ENCODE measurements around the gene ACBD5. TPM values are rescaled to one million over a fixed set of nuclear protein-coding genes. Genes with fewer than 3 reads are reported as not detected.

Gene ACBD5
- total RNA-seq, 1 experiment from 2014 or later = 16.8 TPM

GRCh38 chr10:27230022-27230421 lies 10.6 kb downstream of the ACBD5 start:
- POLR2A ChIA-PET (ENCODE audit: low non-redundant PET) = no interaction called here
- BruUV-seq (replicated peaks) = no TSS peak

GRCh38 chr10:27225642-27226257 lies 14.8 kb downstream of the ACBD5 start:
- no TSS peak for BruUV-seq (replicated peaks)
- ChIA-PET CTCF (interaction anchor here (0.6 kb wide), 1 partner anchor 177 kb away, joined by 6 read pairs; no protein-coding TSS in a partner anchor), POLR2A (ENCODE audit: low non-redundant PET) (no interaction called here)
- no peaks in the 10 kb centered on the region for H3K4me1 ChIP-seq (ENCODE audit: insufficient read depth, low read length, poor library complexity, severe bottlenecking)
- H3K4me3 ChIP-seq (ENCODE audit: low read depth, low read length, poor library complexity, severe bottlenecking) = no peak overlapping the region
- peaks cover 13% of the 10 kb centered on the region for H3K36me3 ChIP-seq (ENCODE audit: insufficient read depth, low read length, poor library complexity, severe bottlenecking)
- intact Hi-C loops (cut with micrococcal nuclease; ENCODE audit: unreplicated experiment) = no loop called here
- TF ChIP-seq EZH2 (IDR thresholded peaks at IDR 0.05; ENCODE audit: borderline replicate concordance, low read depth, low read length, poor library complexity, severe bottlenecking) = no peak
- TF ChIP-seq CTCF (conservative IDR thresholded peaks at IDR 0.05; ENCODE audit: low read depth, low read length) = no peak
- no peaks in the 10 kb centered on the region for H3K27me3 ChIP-seq (replicated peaks; ENCODE audit: insufficient read depth, low read depth, low read length, poor library complexity)
- H3K27ac ChIP-seq (ENCODE audit: low read depth, low read length, poor library complexity, severe bottlenecking) = no peak overlapping the region
- no peak for DNase-seq (ENCODE audit: low spot score)
- no peaks in the 10 kb centered on the region for H3K9me3 ChIP-seq (ENCODE audit: low read depth, low read length, poor library complexity, severe bottlenecking)

More at GRCh38 chr10:27230022-27230421, 10.6 kb downstream of the ACBD5 start:
- H3K4me3 ChIP-seq (ENCODE audit: low read depth, low read length, poor library complexity, severe bottlenecking) = no peak overlapping the region
- H3K36me3 ChIP-seq (ENCODE audit: insufficient read depth, low read length, poor library complexity, severe bottlenecking) = no peaks in the 10 kb centered on the region
- TF ChIP-seq EZH2 (IDR thresholded peaks at IDR 0.05; ENCODE audit: borderline replicate concordance, low read depth, low read length, poor library complexity, severe bottlenecking) (no peak), CTCF (conservative IDR thresholded peaks at IDR 0.05; ENCODE audit: low read depth, low read length) (no peak)
- H3K27ac ChIP-seq (ENCODE audit: low read depth, low read length, poor library complexity, severe bottlenecking) = no peak overlapping the region
- no peaks in the 10 kb centered on the region for H3K9me3 ChIP-seq (ENCODE audit: low read depth, low read length, poor library complexity, severe bottlenecking)
- H3K4me1 ChIP-seq (ENCODE audit: insufficient read depth, low read length, poor library complexity, severe bottlenecking) = no peaks in the 10 kb centered on the region
- CTCF ChIA-PET = no interaction called here
- DNase-seq (ENCODE audit: low spot score) = no peak
- intact Hi-C loops (cut with micrococcal nuclease; ENCODE audit: unreplicated experiment) = no loop called here
- H3K27me3 ChIP-seq (replicated peaks; ENCODE audit: insufficient read depth, low read depth, low read length, poor library complexity) = no peaks in the 10 kb centered on the region

DNA sequence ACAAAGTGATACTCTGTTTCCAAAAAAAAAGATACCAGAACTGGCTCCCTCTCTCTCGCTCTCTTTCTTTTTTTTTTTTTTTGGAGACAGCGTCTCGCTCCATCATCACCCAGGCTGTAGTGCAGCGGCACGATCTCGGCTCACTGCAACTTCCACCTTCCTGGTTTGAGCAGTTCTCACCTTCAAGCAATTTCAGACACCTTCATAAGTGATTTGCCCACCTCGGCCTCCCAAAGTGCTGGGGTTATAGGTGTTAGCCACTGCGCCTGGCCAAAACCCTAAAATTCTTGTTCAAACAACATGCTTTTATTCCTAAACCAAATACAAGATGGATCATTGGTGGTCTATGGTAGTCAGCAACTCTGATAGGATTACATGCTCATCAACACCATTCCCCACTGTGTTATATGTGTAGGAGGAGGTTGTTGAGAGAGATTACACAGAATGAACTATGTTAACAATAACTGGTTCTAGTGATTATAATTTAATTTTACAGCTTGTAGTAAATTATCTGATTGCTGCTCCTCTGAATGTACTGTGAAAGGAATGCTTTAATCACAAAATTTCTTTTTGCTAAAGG lies 15.5 kb downstream of the ACBD5 start:
- intact Hi-C loops (cut with micrococcal nuclease; ENCODE audit: unreplicated experiment) = no loop called here
- Histone ChIP-seq H3K27ac (ENCODE audit: low read depth, low read length, poor library complexity, severe bottlenecking) (no peak overlapping the region), H3K4me3 (ENCODE audit: low read depth, low read length, poor library complexity, severe bottlenecking) (no peak overlapping the region), H3K9me3 (ENCODE audit: low read depth, low read length, poor library complexity, severe bottlenecking) (no peaks in the 10 kb centered on the region), H3K4me1 (ENCODE audit: insufficient read depth, low read length, poor library complexity, severe bottlenecking) (no peaks in the 10 kb centered on the region), H3K36me3 (ENCODE audit: insufficient read depth, low read length, poor library complexity, severe bottlenecking) (peaks cover 16% of the 10 kb centered on the region), H3K27me3 (replicated peaks; ENCODE audit: insufficient read depth, low read depth, low read length, poor library complexity) (no peaks in the 10 kb centered on the region)
- no peak for DNase-seq (ENCODE audit: low spot score)
- no TSS peak for BruUV-seq (replicated peaks)
- CTCF ChIA-PET = no interaction called here
- POLR2A ChIA-PET (ENCODE audit: low non-redundant PET) = no interaction called here
- TF ChIP-seq CTCF (conservative IDR thresholded peaks at IDR 0.05; ENCODE audit: low read depth, low read length) (no peak), EZH2 (IDR thresholded peaks at IDR 0.05; ENCODE audit: borderline replicate concordance, low read depth, low read length, poor library complexity, severe bottlenecking) (no peak)
